ENCODE data around the gene SLC36A1. TPM values are rescaled to one million over a fixed set of nuclear protein-coding genes. Genes with fewer than 3 reads are reported as not detected.

The SLC36A1 gene
- total RNA-seq, 1 experiment from 2014 or later, result 11.0 TPM

- DNase-seq, result no peak
- intact Hi-C loops (cut with micrococcal nuclease; ENCODE audit: unreplicated experiment), result no loop called here
Observed at GRCh38 chr5:151450605-151451004, 3.2 kb downstream of the SLC36A1 start.

GRCh38 chr5:151451626-151452520 lies 4.5 kb downstream of the SLC36A1 start:
- no peak overlapping the region for H3K4me2 ChIP-seq
- TF ChIP-seq CTCF (conservative IDR thresholded peaks at IDR 0.05) (no peak), EZH2 (IDR thresholded peaks at IDR 0.05; ENCODE audit: low read depth) (no peak)

More at GRCh38 chr5:151450605-151451004, 3.2 kb downstream of the SLC36A1 start:
- Histone ChIP-seq H3K36me3 (ENCODE audit: low read depth) (no peaks in the 10 kb centered on the region), H3K27me3 (ENCODE audit: insufficient read depth, low read depth) (no peaks in the 10 kb centered on the region), H4K20me1 (ENCODE audit: insufficient read depth) (no peaks in the 10 kb centered on the region), H3K4me1 (replicated peaks; ENCODE audit: insufficient read depth) (peaks cover 18% of the 10 kb centered on the region), H3K4me2 (no peak overlapping the region), H3K27ac (no peak overlapping the region), H3K9me2 (ENCODE audit: insufficient read depth) (no peaks in the 10 kb centered on the region), H2AFZ (no peak overlapping the region), H3K4me3 (no peak overlapping the region), H3K79me2 (ENCODE audit: low read depth) (no peaks in the 10 kb centered on the region), H3K9me3 (ENCODE audit: insufficient read depth, low read depth) (no peaks in the 10 kb centered on the region), H3F3A (ENCODE audit: insufficient read depth, low read depth) (peaks cover 6% of the 10 kb centered on the region; the same call in 1 of the 2 replicates)
- TF ChIP-seq CTCF (conservative IDR thresholded peaks at IDR 0.05) (no peak), EZH2 (IDR thresholded peaks at IDR 0.05; ENCODE audit: low read depth) (no peak)
- no TSS peak for BruUV-seq (replicated peaks)
- ChIA-PET POLR2A (ENCODE audit: unreplicated experiment) (no interaction called here), CTCF (no interaction called here)

GRCh38 chr5:151454166-151454565 lies 6.8 kb downstream of the SLC36A1 start:
- no TSS peak for BruUV-seq (replicated peaks)
- CTCF ChIA-PET, result interaction anchor here (0.7 kb wide), 1 partner anchor 52 kb away, joined by 4 read pairs; no protein-coding TSS in a partner anchor

More at GRCh38 chr5:151451626-151452520, 4.5 kb downstream of the SLC36A1 start:
- no peak for DNase-seq
- ChIA-PET CTCF (no interaction called here), POLR2A (ENCODE audit: unreplicated experiment) (interaction anchor here (0.6 kb wide), 1 partner anchor 715 kb away, joined by 3 read pairs; no protein-coding TSS in a partner anchor)
- Histone ChIP-seq H3K9me2 (ENCODE audit: insufficient read depth) (no peaks in the 10 kb centered on the region), H3K36me3 (ENCODE audit: low read depth) (no peaks in the 10 kb centered on the region), H2AFZ (no peak overlapping the region), H3K27ac (no peak overlapping the region), H3K27me3 (ENCODE audit: insufficient read depth, low read depth) (no peaks in the 10 kb centered on the region), H3F3A (ENCODE audit: insufficient read depth, low read depth) (peaks cover 6% of the 10 kb centered on the region; the same call in 1 of the 2 replicates), H3K79me2 (ENCODE audit: low read depth) (no peaks in the 10 kb centered on the region), H3K4me1 (replicated peaks; ENCODE audit: insufficient read depth) (peaks cover 18% of the 10 kb centered on the region), H3K4me3 (no peak overlapping the region), H4K20me1 (ENCODE audit: insufficient read depth) (no peaks in the 10 kb centered on the region), H3K9me3 (ENCODE audit: insufficient read depth, low read depth) (no peaks in the 10 kb centered on the region)
- BruUV-seq (replicated peaks), result no TSS peak
- intact Hi-C loops (cut with micrococcal nuclease; ENCODE audit: unreplicated experiment), result no loop called here

More at GRCh38 chr5:151454166-151454565, 6.8 kb downstream of the SLC36A1 start:
- POLR2A ChIA-PET (ENCODE audit: unreplicated experiment), result no interaction called here
- Histone ChIP-seq H3K4me3 (no peak overlapping the region), H3K27ac (no peak overlapping the region), H3K27me3 (ENCODE audit: insufficient read depth, low read depth) (no peaks in the 10 kb centered on the region), H3K9me2 (ENCODE audit: insufficient read depth) (no peaks in the 10 kb centered on the region), H3K9me3 (ENCODE audit: insufficient read depth, low read depth) (no peaks in the 10 kb centered on the region), H3K4me2 (peak overlapping the region; percentile 7; the same call in 1 of the 2 replicates), H3K79me2 (ENCODE audit: low read depth) (no peaks in the 10 kb centered on the region), H3K36me3 (ENCODE audit: low read depth) (no peaks in the 10 kb centered on the region), H3K4me1 (replicated peaks; ENCODE audit: insufficient read depth) (peaks cover 11% of the 10 kb centered on the region), H2AFZ (no peak overlapping the region), H3F3A (ENCODE audit: insufficient read depth, low read depth) (no peaks in the 10 kb centered on the region), H4K20me1 (ENCODE audit: insufficient read depth) (no peaks in the 10 kb centered on the region)
- peak; percentile 30 to 59 for DNase-seq
- intact Hi-C loops (cut with micrococcal nuclease; ENCODE audit: unreplicated experiment), result no loop called here
- no peak for TF ChIP-seq CTCF (conservative IDR thresholded peaks at IDR 0.05)
- TF ChIP-seq EZH2 (IDR thresholded peaks at IDR 0.05; ENCODE audit: low read depth), result no peak
